Activated gamma-delta T cell (primary cell): ENCODE data around the gene OAS1.
"Not testable (repeated sequence)": the region's sequence is repeated elsewhere in the genome, so short reads cannot be mapped to it uniquely, and the experiment has no call there.

ENCODE experiments used
- DNase-seq: peaks from one replicate; lab custom pipeline; 2025; lab: John Stamatoyannopoulos, UW

Gene OAS1

DNA sequence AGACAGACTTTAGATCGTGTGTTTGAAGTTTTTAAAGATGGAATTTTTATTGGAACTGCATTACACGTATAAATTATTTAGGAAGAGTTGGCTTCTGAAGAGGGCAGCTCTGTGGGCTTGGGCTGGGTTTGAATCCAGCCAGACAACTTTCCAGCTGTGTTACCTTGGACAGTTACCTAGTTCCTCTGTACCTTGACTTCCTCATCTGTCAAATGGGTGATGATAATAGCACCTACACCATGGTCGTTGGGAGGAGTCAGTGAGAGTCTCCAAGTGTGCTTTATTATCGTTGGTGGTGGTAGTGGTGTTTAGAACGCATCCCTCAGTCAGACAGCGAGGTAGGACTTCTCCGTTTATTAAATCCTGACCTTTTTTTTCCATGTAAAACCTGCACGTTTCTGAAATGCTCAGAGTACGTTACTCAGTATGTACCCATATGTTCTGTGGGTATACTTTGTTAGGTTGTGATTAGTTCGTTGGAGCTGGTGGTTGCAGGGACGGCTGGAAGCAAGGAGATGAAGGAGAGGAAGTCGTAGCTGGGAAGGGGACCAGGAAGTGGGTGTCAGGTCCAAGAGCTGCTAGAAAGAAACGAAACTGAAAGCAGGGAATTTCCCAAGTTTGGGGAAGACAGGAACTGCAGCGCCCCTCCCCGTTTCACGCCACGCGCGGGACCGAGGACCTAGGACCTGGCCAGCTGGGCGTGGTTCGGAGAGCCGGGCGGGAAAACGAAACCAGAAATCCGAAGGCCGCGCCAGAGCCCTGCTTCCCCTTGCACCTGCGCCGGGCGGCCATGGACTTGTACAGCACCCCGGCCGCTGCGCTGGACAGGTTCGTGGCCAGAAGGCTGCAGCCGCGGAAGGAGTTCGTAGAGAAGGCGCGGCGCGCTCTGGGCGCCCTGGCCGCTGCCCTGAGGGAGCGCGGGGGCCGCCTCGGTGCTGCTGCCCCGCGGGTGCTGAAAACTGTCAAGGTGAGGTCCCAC, 31.3 kb downstream of the OAS1 start, which contains the start of gene OAS3:
Gene OAS3, plus strand, starts transcription at position 734 of the 979 bp plus-strand sequence. Its CDS starts 57 bp downstream, at position 791.
- peak; percentile 52 for DNase-seq

DNA sequence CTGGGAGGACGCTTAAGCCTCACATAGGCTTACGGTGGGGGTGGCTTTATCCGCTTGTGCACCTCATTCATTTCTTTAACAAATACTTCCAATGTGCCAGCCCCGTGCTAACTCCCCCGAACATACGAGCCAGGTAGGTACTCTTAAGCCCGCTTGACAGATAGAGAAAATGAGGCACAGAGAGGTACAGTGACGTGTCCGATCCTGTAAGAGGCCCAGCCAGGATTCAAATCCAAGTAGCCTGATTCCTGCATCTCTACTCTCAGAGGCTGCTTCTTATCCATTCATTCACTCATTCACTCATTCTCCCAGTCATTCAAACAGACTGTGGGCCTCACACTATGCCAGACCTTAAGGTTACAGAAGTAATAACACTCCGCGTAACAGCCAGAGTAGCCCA, 32.0 kb downstream of the OAS1 start:
- DNase-seq, result no peak

DNA sequence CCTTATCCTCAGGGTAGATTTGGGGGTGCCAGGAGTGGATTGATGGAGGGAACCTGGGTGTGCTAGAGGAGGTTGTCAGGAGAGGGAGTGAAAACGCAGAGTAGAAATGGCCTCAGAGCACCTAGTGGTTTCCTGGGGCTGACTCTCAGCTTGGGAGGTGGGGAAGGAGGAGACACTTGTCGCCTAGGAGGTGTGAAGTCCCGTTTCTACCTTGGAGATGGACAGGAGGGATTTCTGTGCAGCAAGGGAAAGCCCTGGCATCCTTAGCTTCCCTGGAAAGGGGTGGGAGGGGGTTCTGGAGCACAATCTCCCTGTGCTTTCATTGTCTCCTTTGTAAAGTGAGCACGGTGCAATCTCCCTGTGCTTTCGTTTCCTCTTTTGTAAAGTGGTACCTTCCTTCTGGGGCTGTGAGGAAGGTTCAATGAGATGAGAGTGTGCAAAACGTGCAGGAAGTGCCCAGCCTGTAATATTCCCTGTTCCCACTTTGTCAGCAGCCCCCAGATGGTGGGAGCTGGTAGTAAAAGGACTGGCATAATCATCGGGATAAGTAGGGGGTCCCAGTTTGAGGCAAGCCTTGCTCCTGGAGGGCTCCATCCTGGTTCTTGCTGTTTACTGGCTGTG, 33.1 kb downstream of the OAS1 start:
- no peak for DNase-seq

DNA sequence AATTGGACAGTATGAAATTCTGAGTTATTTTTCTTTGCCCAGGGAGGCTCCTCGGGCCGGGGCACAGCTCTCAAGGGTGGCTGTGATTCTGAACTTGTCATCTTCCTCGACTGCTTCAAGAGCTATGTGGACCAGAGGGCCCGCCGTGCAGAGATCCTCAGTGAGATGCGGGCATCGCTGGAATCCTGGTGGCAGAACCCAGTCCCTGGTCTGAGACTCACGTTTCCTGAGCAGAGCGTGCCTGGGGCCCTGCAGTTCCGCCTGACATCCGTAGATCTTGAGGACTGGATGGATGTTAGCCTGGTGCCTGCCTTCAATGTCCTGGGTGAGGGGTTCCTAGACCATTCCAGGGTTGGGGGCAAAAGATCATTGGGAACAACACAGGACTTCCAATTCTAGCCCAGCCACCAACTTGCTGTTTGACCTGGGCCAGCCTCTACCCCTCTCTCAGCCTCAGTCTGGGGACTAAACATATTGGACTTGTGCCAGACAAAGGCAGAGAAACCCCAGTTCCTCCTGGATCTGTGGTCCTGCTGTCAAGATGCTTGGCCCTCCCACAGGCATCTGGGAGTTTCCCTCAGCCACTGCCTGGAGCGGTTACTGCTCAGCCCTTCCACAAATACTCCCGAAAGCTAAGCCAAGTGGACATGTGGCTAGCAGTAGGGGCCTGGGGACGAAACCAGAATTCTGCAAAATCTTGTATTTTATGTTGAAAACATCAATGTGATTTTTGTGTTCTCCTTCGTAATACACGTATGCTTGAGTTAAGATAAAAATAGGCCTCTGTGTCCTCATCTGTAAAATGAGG, 35.0 kb downstream of the OAS1 start:
- DNase-seq, result no peak

DNA sequence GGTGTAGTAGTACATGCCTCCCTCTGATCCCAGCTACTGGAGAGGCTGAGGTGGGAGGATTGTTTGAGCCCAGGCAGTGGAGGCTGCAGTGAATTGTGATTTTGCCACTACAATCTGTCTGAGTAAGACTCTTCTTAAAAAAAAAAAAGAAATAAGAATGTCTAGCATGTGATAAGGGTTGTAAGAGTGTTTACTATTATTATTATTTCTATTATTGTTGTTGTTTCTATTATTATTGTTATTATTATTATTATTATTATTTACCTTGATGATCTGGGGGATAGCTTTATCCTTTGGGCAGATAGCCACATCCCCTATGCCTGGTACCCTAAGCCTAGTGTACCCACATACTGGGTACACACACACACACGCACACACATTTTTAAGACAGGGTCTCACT, 35.8 kb downstream of the OAS1 start:
- DNase-seq, result no peak

DNA sequence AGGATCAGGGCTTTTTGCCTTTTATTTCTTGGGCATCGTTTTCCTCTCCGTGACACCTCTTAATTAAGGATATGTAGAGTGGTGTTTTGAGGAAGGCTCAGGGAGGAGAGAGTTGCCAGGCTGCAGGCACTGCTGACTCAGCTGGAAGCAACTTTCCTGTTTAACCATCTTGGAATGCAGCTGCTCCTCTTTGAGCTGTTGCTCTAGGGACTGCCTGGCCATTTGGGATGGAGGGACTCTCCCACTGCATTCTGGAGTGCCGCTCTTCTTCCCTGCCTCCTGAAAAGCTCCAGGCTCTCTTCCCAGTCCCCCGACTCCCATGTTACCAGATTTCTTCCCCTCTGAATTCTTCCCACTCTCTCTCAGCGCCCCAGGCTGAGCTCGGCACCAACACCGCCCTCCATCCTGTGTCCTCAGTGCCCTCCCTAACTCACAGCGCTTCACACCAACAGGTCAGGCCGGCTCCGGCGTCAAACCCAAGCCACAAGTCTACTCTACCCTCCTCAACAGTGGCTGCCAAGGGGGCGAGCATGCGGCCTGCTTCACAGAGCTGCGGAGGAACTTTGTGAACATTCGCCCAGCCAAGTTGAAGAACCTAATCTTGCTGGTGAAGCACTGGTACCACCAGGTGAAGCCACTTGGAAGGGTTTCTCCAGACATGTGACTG, 37.4 kb downstream of the OAS1 start:
- DNase-seq, result no peak

DNA sequence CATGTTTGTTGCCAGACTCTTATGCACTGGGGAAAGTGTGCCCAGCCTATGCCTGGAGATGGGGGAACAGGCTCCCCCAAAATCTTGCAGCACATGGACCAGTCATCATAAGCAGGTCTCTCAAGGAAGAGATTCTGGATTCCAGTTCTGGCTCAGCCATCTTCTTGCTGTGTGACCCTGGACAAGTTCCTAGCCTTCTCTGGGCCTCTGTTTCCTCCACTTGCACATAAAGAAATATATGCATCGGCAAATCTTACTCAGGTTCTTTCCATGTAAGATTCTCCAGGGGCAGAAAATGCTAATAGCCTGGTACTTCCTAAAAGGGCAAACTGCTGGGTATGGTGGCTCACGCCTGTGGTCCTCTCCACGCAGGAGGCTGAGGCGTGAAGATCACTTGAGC, 38.8 kb downstream of the OAS1 start:
- no peak for DNase-seq

DNA sequence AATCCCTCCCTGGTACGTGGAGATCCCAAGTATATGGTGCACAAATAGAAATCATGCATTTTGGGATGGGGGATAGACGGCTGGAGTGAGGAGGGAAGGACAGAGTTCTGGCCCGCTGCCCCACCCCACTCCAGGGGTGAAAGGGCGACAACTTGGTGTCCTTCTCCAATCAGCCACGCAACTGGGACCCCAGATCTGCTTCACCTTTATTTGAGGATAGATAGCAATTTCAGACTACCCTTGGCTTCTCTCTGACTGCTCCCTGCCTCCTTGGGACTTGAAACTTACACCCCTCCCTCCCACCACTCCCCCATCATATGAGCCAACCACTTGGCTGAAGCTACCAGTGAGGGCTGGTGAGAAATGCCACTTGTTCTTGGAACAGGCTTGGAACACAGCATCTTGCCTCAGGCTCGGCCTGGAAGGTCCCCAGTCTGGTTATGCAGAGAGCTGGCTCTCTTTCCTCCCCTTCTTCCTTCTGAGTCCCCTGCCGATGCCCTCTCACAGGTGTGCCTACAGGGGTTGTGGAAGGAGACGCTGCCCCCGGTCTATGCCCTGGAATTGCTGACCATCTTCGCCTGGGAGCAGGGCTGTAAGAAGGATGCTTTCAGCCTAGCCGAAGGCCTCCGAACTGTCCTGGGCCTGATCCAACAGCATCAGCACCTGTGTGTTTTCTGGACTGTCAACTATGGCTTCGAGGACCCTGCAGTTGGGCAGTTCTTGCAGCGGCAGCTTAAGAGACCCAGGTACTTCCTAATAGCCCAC, 39.7 kb downstream of the OAS1 start:
- no peak for DNase-seq

DNA sequence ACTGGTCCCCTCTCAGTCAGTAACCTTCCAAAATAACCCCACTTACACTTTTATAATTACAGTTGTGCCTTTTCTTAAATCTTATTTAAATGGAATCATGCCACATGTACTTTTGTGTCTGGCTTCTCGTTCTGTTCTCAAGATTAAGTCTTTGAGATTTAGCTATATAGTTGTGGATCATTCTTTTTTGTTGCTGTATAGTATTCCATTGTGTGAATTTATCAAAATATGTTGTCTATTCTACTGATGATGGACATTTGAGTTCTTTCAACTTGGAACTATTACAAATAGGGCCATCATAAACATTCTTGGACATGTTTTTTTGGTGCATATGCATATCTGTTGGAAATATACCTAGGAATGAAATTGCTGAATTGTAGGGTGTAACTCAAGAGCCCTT, 40.6 kb downstream of the OAS1 start:
- DNase-seq, result no peak

DNA sequence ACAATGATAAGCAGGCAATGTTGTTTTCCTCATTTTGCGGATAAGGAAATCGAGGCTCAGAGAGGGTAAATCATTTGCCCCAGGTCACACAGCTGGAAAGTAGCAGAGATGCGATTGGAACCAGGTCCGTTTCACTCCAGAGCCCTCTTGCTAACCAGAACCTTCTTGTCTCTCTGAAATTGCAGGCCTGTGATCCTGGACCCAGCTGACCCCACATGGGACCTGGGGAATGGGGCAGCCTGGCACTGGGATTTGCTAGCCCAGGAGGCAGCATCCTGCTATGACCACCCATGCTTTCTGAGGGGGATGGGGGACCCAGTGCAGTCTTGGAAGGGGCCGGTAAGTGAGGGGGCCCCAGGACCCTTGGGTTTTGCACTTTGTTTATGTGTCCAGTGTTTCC, 41.0 kb downstream of the OAS1 start:
- DNase-seq, result no peak

DNA sequence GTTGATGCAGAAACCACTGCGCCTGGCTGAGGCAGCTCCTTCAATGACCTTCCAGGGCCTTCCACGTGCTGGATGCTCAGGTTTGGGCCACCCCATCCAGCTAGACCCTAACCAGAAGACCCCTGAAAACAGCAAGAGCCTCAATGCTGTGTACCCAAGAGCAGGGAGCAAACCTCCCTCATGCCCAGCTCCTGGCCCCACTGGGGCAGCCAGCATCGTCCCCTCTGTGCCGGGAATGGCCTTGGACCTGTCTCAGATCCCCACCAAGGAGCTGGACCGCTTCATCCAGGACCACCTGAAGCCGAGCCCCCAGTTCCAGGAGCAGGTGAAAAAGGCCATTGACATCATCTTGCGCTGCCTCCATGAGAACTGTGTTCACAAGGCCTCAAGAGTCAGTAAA, 42.0 kb downstream of the OAS1 start:
- no peak for DNase-seq

DNA sequence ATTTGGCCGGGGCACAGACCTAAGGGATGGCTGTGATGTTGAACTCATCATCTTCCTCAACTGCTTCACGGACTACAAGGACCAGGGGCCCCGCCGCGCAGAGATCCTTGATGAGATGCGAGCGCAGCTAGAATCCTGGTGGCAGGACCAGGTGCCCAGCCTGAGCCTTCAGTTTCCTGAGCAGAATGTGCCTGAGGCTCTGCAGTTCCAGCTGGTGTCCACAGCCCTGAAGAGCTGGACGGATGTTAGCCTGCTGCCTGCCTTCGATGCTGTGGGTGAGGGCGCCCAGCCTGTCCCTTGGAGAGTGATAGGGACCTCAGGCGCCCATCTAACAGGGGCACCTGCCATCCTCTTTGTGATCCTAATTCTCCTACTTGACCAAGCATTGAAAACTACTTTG, 43.9 kb downstream of the OAS1 start:
- DNase-seq, result no peak

DNA sequence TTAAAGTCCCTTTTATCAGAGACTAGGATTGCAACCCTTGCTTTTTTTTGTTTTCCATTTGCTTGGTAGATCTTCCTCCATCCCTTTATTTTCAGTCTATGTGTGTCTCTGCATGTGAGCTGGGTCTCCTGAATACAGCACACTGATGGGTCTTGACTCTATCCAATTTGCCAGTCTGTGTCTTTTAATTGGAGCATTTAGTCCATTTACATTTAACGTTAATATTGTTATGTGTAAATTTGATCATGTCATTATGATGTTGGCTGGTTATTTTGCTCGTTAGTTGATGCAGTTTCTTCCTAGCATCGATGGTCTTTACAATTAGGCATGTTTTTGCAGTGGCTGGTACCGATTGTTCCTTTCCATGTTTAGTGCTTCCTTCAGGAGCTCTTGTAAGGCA, 50.4 kb downstream of the OAS1 start:
- not testable (repeated sequence) for DNase-seq

DNA sequence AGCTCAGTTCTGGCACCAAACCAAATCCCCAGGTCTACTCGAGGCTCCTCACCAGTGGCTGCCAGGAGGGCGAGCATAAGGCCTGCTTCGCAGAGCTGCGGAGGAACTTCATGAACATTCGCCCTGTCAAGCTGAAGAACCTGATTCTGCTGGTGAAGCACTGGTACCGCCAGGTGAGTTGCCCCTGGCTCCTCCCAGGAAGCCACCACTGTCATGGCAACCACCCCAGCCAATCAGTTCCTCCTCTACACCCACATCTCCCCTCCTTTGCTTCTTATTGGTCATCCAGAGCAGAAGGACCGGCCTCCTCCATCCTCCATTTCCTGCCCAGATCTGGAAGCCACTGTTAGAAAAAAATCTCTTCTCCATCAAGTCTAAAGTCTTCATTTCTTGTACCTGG, 54.3 kb downstream of the OAS1 start:
- DNase-seq, result no peak

DNA sequence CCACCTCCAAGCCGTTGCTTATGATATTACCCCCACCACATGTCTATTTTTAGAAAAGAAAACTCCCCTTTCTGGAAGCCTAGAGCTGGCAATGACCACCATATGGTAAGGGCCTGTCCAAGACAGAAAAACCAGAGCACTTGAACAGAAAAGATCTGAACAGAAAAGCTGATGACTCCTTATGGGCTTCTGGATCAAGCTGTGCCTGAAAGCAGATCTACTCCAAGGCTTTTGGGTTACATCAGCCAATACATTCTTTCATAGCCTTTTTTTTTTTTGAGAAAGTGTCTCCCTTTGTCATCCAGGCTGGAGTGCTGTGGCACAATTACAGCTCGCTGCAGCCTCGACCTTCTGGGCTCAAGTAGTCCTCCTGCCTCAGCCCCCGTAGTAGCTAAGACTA, 54.8 kb downstream of the OAS1 start:
- DNase-seq, result no peak

DNA sequence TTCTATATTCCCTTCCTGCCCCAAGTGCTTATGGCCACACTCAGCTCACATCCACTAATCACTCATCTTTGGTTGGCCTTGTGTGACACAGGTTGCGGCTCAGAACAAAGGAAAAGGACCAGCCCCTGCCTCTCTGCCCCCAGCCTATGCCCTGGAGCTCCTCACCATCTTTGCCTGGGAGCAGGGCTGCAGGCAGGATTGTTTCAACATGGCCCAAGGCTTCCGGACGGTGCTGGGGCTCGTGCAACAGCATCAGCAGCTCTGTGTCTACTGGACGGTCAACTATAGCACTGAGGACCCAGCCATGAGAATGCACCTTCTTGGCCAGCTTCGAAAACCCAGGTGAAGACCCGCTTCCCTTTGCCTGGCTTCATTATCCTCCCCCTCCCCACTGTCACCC, 55.8 kb downstream of the OAS1 start:
- DNase-seq, result no peak

DNA sequence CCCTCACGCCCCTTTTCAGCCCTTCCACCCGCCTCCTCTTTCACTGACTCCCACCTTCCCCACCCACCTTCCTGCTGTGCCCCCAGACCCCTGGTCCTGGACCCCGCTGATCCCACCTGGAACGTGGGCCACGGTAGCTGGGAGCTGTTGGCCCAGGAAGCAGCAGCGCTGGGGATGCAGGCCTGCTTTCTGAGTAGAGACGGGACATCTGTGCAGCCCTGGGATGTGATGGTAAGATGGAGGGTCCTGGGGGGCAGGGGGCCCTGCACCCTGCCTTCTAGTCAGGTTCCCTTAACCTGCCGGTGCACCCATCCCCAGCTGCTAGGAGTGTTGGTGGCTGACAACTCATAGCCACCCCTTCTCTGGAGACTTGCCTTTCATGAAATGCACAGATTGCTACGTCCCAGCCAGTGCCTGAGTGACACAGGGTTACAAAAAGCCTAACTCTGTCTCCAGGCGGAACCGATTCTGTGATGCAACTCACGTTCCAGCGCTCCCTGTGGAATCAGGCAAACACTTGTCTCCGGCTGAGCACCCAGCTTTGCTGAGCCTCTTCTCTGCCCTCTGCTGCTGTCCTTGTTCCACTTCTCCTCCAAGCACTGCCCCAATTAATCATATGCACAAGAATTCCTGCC, 56.6 kb downstream of the OAS1 start:
- no peak for DNase-seq

DNA sequence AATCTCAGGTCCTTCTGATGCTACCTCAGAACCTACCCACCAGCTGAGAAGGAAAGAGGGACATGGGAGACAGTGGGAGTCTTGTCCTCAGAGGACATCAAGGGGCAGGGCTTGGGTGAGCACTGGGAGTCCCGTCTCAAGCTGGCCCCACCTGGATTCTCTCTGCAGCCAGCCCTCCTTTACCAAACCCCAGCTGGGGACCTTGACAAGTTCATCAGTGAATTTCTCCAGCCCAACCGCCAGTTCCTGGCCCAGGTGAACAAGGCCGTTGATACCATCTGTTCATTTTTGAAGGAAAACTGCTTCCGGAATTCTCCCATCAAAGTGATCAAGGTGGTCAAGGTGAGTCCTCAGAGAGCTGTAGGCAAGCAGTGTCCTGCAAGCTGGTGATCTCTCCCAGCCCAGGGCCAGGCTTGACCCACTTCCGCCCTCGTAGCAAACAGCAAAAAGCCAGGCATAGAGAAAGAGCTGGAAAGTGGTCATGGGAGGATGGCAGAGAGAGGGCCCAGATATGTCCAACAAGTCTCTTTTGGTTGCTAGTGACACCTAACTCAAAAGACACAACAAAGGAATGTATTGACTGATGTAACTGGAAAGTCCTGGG, 57.4 kb downstream of the OAS1 start:
- no peak for DNase-seq

DNA sequence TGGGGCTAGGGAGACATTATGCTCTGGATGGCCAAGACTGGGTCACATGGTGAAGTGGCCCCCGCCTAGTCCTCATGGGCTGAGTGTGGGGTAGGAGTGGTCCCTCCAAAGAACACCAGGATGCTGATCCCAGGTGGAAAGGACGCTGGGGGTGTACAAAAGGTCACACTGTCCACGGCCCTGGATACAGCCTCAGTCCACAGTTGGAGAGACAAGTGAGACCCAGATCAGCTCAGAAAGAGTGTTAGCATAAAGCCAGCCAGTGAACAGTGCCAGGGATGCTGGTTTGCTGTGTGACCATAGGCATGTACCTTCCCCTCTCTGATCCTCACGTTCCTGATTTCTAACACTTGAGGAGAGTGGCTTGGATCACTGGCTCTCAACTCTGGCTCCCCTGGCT, 58.2 kb downstream of the OAS1 start:
- DNase-seq, result no peak

DNA sequence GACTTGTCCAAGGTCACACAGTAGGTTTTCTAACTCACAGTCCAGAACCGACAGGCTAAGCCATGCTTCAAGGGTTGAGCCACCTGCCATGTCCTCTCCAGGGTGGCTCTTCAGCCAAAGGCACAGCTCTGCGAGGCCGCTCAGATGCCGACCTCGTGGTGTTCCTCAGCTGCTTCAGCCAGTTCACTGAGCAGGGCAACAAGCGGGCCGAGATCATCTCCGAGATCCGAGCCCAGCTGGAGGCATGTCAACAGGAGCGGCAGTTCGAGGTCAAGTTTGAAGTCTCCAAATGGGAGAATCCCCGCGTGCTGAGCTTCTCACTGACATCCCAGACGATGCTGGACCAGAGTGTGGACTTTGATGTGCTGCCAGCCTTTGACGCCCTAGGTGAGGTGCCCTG, 58.9 kb downstream of the OAS1 start:
- DNase-seq, result no peak
